Right renal pelvis (tissue), 4 donors: ENCODE results near the gene DHPS. TPM values are rescaled to one million over a fixed set of nuclear protein-coding genes. Genes with fewer than 3 reads are reported as not detected.
A peak's percentile ranks its signal among the peaks of the same experiment; 100 is the strongest.
"Not testable (repeated sequence)": the region's sequence is repeated elsewhere in the genome, so short reads cannot be mapped to it uniquely, and the experiment has no call there.

ENCODE experiments used
- DNase-seq, 4 donors: peaks; one replicate each; pipeline ENCODE4 v3.0.0-alpha.2; 2013; ENCODE audit warnings: low read depth in 4 of 4, low spot score in 3 of 4, missing footprints in 1 of 4
- polyA plus RNA-seq, 4 donors: library from polyadenylated mRNA; unstranded; fragments of 120-200 nt; gene quantifications; one replicate each; pipeline ENCODE4 v1.2.1, GENCODE V29; 2013; ENCODE audit not compliant: insufficient read length in 4 of 4

The DHPS gene
- polyA plus RNA-seq = 10 to 100 TPM; 70.5 to 84.3 (median 75.8) TPM

- peak; percentile 94 to 97 (median 95) for DNase-seq
Observed at GRCh38 chr19:12681074-12681987, at the start of gene DHPS. DHPS (minus strand) TSS chr19:12681880; CDS start chr19:12681766, 114 bp downstream.

- DNase-seq = no peak
Observed at GRCh38 chr19:12731337-12731736, 49.7 kb upstream of the DHPS start.

- DNase-seq = no peak
Observed at GRCh38 chr19:12730064-12730463, 48.4 kb upstream of the DHPS start.

GRCh38 chr19:12727745-12728433 lies 46.2 kb upstream of the DHPS start:
- no peak for DNase-seq

GRCh38 chr19:12726988-12727316 lies 45.3 kb upstream of the DHPS start:
- no peak for DNase-seq

GRCh38 chr19:12725612-12726011 lies 43.9 kb upstream of the DHPS start:
- not testable (repeated sequence) for DNase-seq

GRCh38 chr19:12723641-12724426 lies 42.2 kb upstream of the DHPS start, which contains the start of gene TNPO2:
TNPO2 (minus strand) TSS chr19:12723932; CDS start chr19:12720977, 2,955 bp downstream.
- DNase-seq = no peak

- DNase-seq = no peak
Observed at GRCh38 chr19:12723381-12723640, 41.6 kb upstream of the DHPS start.

- DNase-seq = peak; percentile 92 to 99 (median 98)
Observed at GRCh38 chr19:12722566-12723380, 41.1 kb upstream of the DHPS start.

- DNase-seq = peak in 3 of 4 donors; percentile 51 to 57 (median 51)
Observed at GRCh38 chr19:12721656-12722565, 40.2 kb upstream of the DHPS start.

GRCh38 chr19:12720851-12721655 lies 39.4 kb upstream of the DHPS start:
- DNase-seq = no peak

- DNase-seq = no peak
Observed at GRCh38 chr19:12720296-12720695, 38.6 kb upstream of the DHPS start.

- DNase-seq = no peak
Observed at GRCh38 chr19:12715929-12716328, 34.2 kb upstream of the DHPS start.

- no peak for DNase-seq
Observed at GRCh38 chr19:12715102-12715501, 33.4 kb upstream of the DHPS start.

GRCh38 chr19:12713304-12713703 lies 31.6 kb upstream of the DHPS start:
- DNase-seq = not testable (repeated sequence)

- DNase-seq = not testable (repeated sequence)
Observed at GRCh38 chr19:12712077-12712476, 30.4 kb upstream of the DHPS start.

GRCh38 chr19:12711187-12711586 lies 29.5 kb upstream of the DHPS start:
- no peak for DNase-seq

GRCh38 chr19:12708641-12709040 lies 27.0 kb upstream of the DHPS start:
- no peak for DNase-seq
